HG03521 (cell line): Measurements from ENCODE around the gene LAS1L.
A peak's percentile ranks its signal among the peaks of the same experiment; 100 is the strongest.
"Not testable (repeated sequence)": the region's sequence is repeated elsewhere in the genome, so short reads cannot be mapped to it uniquely, and the experiment has no call there.

Experiments
- ATAC-seq: cut with Tn5 transposase; IDR thresholded peaks from one replicate; pipeline ENCODE4 v1.9.1; 2021; ENCODE audit warnings: mild to moderate bottlenecking, moderate library complexity; ENCODE audit not compliant: unreplicated experiment

Gene LAS1L

GRCh38 chrX:65534450-65535292 is at the start of gene LAS1L:
TSS of gene LAS1L (minus strand) at chrX:65534787. CDS start at chrX:65534715, 72 bp downstream.
- peak; percentile 100 for ATAC-seq

- ATAC-seq: no peak
These were observed 48.0 kb upstream of the LAS1L start for GRCh38 chrX:65582450-65583082.

- peak; percentile 69 for ATAC-seq
These were observed 47.2 kb upstream of the LAS1L start for GRCh38 chrX:65581661-65582339.

- ATAC-seq: no peak
These were observed 43.8 kb upstream of the LAS1L start for GRCh38 chrX:65578346-65578745.

- no peak for ATAC-seq
These were observed 41.6 kb upstream of the LAS1L start for GRCh38 chrX:65576160-65576559.

- no peak for ATAC-seq
These were observed 40.4 kb upstream of the LAS1L start for GRCh38 chrX:65575022-65575421.

- ATAC-seq: no peak
These were observed 39.8 kb upstream of the LAS1L start for GRCh38 chrX:65574356-65574755.

GRCh38 chrX:65572971-65573370 is 38.4 kb upstream of the LAS1L start:
- ATAC-seq: no peak

GRCh38 chrX:65562850-65563249 is 28.3 kb upstream of the LAS1L start:
- ATAC-seq: not testable (repeated sequence)

- ATAC-seq: no peak
These were observed 17.1 kb upstream of the LAS1L start for GRCh38 chrX:65551489-65552339.

- no peak for ATAC-seq
These were observed 16.5 kb upstream of the LAS1L start for GRCh38 chrX:65551086-65551485.

GRCh38 chrX:65545456-65545855 is 10.9 kb upstream of the LAS1L start:
- no peak for ATAC-seq

- no peak for ATAC-seq
These were observed 2.6 kb upstream of the LAS1L start for GRCh38 chrX:65537229-65537628.

- no peak for ATAC-seq
These were observed 1.7 kb upstream of the LAS1L start for GRCh38 chrX:65536291-65536690.

- ATAC-seq: no peak
These were observed 2.6 kb downstream of the LAS1L start for GRCh38 chrX:65532016-65532415.

GRCh38 chrX:65528705-65529340 is 5.8 kb downstream of the LAS1L start:
- no peak for ATAC-seq

- no peak for ATAC-seq
These were observed 6.3 kb downstream of the LAS1L start for GRCh38 chrX:65528293-65528692.

- ATAC-seq: no peak
These were observed 10.4 kb downstream of the LAS1L start for GRCh38 chrX:65524139-65524538.

- no peak for ATAC-seq
These were observed 11.7 kb downstream of the LAS1L start for GRCh38 chrX:65522739-65523372.

GRCh38 chrX:65519530-65519929 is 15.1 kb downstream of the LAS1L start:
- not testable (repeated sequence) for ATAC-seq
